GM18508 (cell line): ENCODE data around the gene MYO15B.
"Not testable (repeated sequence)": the region's sequence is repeated elsewhere in the genome, so short reads cannot be mapped to it uniquely, and the experiment has no call there.

ENCODE experiments used
- ATAC-seq: cut with Tn5 transposase; IDR thresholded peaks from one replicate; pipeline ENCODE4 v1.9.1; 2021; ENCODE audit warnings: moderate number of reproducible peaks; ENCODE audit not compliant: insufficient read depth, unreplicated experiment

Gene MYO15B

GRCh38 chr17:75573994-75574393, 13.6 kb upstream of the MYO15B start:
- no peak for ATAC-seq

GRCh38 chr17:75574404-75575036, 13.1 kb upstream of the MYO15B start:
- no peak for ATAC-seq

GRCh38 chr17:75575197-75575596, 12.4 kb upstream of the MYO15B start:
- ATAC-seq: no peak

GRCh38 chr17:75575728-75576127, 11.9 kb upstream of the MYO15B start:
- no peak for ATAC-seq

- ATAC-seq: no peak
These were observed 10.9 kb upstream of the MYO15B start for GRCh38 chr17:75576661-75577060.

- not testable (repeated sequence) for ATAC-seq
These were observed 6.4 kb upstream of the MYO15B start for GRCh38 chr17:75581121-75581725.

GRCh38 chr17:75583197-75583596, 4.4 kb upstream of the MYO15B start:
- not testable (repeated sequence) for ATAC-seq

GRCh38 chr17:75584849-75585175, 2.8 kb upstream of the MYO15B start:
- ATAC-seq: no peak

GRCh38 chr17:75588596-75589011, 1.0 kb downstream of the MYO15B start:
- no peak for ATAC-seq

- ATAC-seq: no peak
These were observed 1.7 kb downstream of the MYO15B start for GRCh38 chr17:75589012-75589918.

- no peak for ATAC-seq
These were observed 2.3 kb downstream of the MYO15B start for GRCh38 chr17:75589919-75590303.

GRCh38 chr17:75590314-75590761, 2.7 kb downstream of the MYO15B start:
- no peak for ATAC-seq

- ATAC-seq: no peak
These were observed 3.5 kb downstream of the MYO15B start for GRCh38 chr17:75590849-75591721.

GRCh38 chr17:75591722-75592302, 4.2 kb downstream of the MYO15B start:
- no peak for ATAC-seq

GRCh38 chr17:75592348-75593020, 4.9 kb downstream of the MYO15B start:
- ATAC-seq: no peak

GRCh38 chr17:75593430-75593829, 5.8 kb downstream of the MYO15B start:
- not testable (repeated sequence) for ATAC-seq

GRCh38 chr17:75594499-75595283, 7.1 kb downstream of the MYO15B start:
- ATAC-seq: no peak

- ATAC-seq: no peak
These were observed 7.8 kb downstream of the MYO15B start for GRCh38 chr17:75595284-75595919.
